MM.1S (cell line): Measurements from ENCODE around the gene BORCS8.

Experiments
- CTCF ChIP-seq: fragments of 300-600 bp; sonication (generic); IDR thresholded peaks from 2 replicates; pipeline ENCODE4 v1.5.1; 2016; ENCODE audit warnings: antibody characterized with exemption, low read length, mixed read lengths
- EZH2 ChIP-seq: fragments of 300-600 bp; sonication (generic); optimal IDR thresholded peaks from 2 replicates; pipeline ENCODE3; 2017; ENCODE audit warnings: low read depth, mild to moderate bottlenecking, antibody characterized with exemption, low read length, mixed read lengths

GRCh38 chr19:19203012-19203856 is 11.3 kb upstream of the BORCS8 start, which contains the start of gene NR2C2AP:
- no peak for TF ChIP-seq EZH2
- TF ChIP-seq CTCF = no peak
